H54 (cell line): ENCODE results near the gene UGDH.
"Not testable (repeated sequence)": the region's sequence is repeated elsewhere in the genome, so short reads cannot be mapped to it uniquely, and the experiment has no call there.

Experiments used
- DNase-seq: peaks from one replicate; pipeline ENCODE4 v3.0.0; 2011; ENCODE audit warnings: low spot score, mixed read lengths; ENCODE audit not compliant: insufficient read length
- FAIRE-seq: peaks from 3 replicates; lab custom pipeline; 2011; peaks lifted over from hg19 to GRCh38; lab: Jason Lieb, UNC
- POLR2A ChIP-seq: IDR thresholded peaks from 2 replicates; pipeline ENCODE4 v1.6.1; 2011; ENCODE audit warnings: low read depth, mild to moderate bottlenecking, low read length

UGDH gene

GRCh38 chr4:39464886-39465501 is 62.2 kb downstream of the UGDH start:
- no peak for TF ChIP-seq POLR2A
- FAIRE-seq (peak; percentile 71), DNase-seq (peak; percentile 25)

GRCh38 chr4:39458505-39459300 is 68.5 kb downstream of the UGDH start, which contains the start of the genes LIAS and RPL9:
Gene LIAS, plus strand, starts transcription at chr4:39459056. Its CDS starts 62 bp downstream, at chr4:39459118.
Gene RPL9, minus strand, starts transcription at chr4:39458922. Its CDS starts 483 bp downstream, at chr4:39458439.
- TF ChIP-seq POLR2A = peak; percentile 89
- peak; percentile 97 for FAIRE-seq
- peak; percentile 69 for DNase-seq

GRCh38 chr4:39458161-39458504 is 69.1 kb downstream of the UGDH start:
- FAIRE-seq, DNase-seq: not testable (repeated sequence)

GRCh38 chr4:39456946-39457763 is 70.1 kb downstream of the UGDH start:
- FAIRE-seq = no peak
- DNase-seq = no peak
- TF ChIP-seq POLR2A = no peak

GRCh38 chr4:39455486-39455885 is 71.8 kb downstream of the UGDH start:
- DNase-seq = no peak
- FAIRE-seq = no peak
- no peak for TF ChIP-seq POLR2A

- DNase-seq (no peak), FAIRE-seq (no peak)
- TF ChIP-seq POLR2A = no peak
Measured at GRCh38 chr4:39453738-39454137, 73.5 kb downstream of the UGDH start.

GRCh38 chr4:39452860-39453587 is 74.2 kb downstream of the UGDH start:
- DNase-seq (no peak), FAIRE-seq (no peak)
- TF ChIP-seq POLR2A = no peak

- FAIRE-seq (no peak), DNase-seq (no peak)
- TF ChIP-seq POLR2A = no peak
Measured at GRCh38 chr4:39452153-39452859, 74.9 kb downstream of the UGDH start.

- no peak for TF ChIP-seq POLR2A
- no peak for DNase-seq
- FAIRE-seq = no peak
Measured at GRCh38 chr4:39451423-39452023, 75.7 kb downstream of the UGDH start.

- TF ChIP-seq POLR2A = no peak
- DNase-seq (no peak), FAIRE-seq (no peak)
Measured at GRCh38 chr4:39450618-39451017, 76.6 kb downstream of the UGDH start.
